ENCODE results near the gene ASPHD2. TPM values are rescaled to one million over a fixed set of nuclear protein-coding genes. Genes with fewer than 3 reads are reported as not detected.

ASPHD2 gene
- total RNA-seq, 4 donors from 2014 or later, result 18.8 to 31.4 (median 22.2) TPM

DNA sequence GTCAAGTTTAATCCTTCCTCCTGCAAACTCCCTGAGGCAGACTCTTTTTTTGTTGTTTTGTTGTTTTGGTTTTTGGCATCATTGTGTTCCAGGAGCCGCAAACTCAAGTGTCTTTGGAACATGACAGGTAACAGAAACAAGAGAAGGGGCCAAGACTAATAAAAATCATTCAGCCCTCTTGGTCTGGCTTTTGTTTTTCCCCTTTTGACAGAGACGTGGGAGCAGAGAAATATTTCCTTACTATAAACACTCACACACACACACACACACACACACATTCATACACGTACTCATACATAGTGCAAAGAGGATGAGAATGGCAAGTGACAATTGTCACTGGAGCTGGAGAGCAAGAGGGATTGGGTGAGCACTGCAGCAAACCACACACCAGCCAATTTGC, 10.4 kb upstream of the ASPHD2 start:
- WGBS, 2 donors, result 40 to 53% methylated on average over 3 of the region's 3 CpGs
- intact Hi-C loops (cut with DNase I; ENCODE audit: low total_unique reads), result no loop called here
- TF ChIP-seq CTCF (IDR thresholded peaks at IDR 0.05) (no peak), POLR2A (IDR thresholded peaks at IDR 0.05) (no peak)

GRCh38 chr22:26426924-26427323, 2.1 kb upstream of the ASPHD2 start:
- no peak for DNase-seq (ENCODE audit: low spot score in 2 of 2)
- intact Hi-C loops (cut with DNase I; ENCODE audit: low total_unique reads), result no loop called here
- TF ChIP-seq CTCF (IDR thresholded peaks at IDR 0.05) (no peak), POLR2A (IDR thresholded peaks at IDR 0.05) (no peak)
- H3K4me3 ChIP-seq (ENCODE audit: low read depth, poor library complexity, severe bottlenecking), result no peak overlapping the region

More for the DNA sequence above, 10.4 kb upstream of the ASPHD2 start:
- DNase-seq (ENCODE audit: low spot score in 2 of 2), result no peak
- H3K4me3 ChIP-seq (ENCODE audit: low read depth, poor library complexity, severe bottlenecking), result no peak overlapping the region

DNA sequence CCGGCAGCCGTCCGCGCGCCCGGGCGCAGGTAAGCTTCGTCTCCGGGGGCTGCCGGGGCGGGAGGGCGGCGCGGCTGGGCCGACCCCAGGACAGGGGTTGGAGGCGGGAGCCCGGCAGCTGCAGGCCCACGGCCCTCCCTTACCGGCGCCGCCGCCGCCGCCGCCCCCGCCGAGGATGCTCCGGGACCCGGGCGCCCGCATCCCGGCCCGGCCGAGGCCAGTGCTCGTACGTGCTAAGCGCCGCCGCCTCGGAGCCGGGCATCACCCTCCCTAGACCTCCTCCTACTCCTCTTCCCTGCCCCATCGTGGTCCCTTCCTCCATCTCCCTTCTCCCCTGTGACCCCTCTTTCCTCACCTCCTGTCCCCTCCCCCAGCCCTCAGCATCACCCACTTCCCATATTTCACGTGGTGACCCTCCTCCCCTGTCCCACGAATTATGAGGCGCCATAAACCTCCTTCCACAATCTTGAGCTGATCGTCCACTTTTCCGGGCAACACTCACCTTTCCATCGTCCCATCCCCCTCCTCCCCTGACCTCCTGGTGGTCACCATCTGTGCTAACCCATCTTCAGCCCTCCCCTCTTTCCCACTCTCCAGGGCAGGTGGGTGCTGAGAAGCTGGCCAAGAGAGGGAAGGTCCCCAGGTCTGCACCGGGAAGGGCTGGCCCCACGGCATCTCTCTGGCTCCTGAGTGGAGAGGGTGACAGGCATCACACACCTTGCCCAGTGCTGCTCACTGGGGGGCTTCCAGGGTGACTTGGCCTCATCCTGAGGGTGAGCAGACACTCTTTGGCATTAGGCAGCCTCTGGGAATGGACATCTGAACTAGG, 612 bp downstream of the ASPHD2 start:
- H3K4me3 ChIP-seq (ENCODE audit: low read depth, poor library complexity, severe bottlenecking), result no peak overlapping the region
- TF ChIP-seq POLR2A (IDR thresholded peaks at IDR 0.05) (no peak), CTCF (IDR thresholded peaks at IDR 0.05) (no peak)
- 12 to 14% methylated on average over 37 to 39 of the region's 50 CpGs for WGBS, 2 donors
- no peak for DNase-seq (ENCODE audit: low spot score in 2 of 2)
- intact Hi-C loops (cut with DNase I; ENCODE audit: low total_unique reads), result no loop called here

DNA sequence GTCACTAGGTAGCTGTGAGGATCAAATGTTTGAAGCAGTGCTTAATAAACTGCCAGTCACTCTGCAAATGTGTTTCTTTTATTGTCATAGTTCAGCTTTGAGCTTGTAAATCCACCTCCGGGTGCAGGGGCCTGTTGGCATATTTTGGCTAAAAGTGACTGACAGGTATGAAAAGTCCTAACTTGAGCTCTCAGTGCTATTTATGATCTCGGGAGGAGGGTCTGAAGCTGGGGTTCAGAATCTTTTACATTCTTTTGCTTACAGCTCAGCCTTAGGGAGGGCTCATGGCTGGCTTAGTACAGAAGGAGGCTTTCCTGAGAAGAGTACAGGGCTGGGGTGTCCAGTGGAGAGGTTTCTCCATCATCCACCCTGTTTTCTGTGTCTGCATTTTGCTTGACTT, 1.5 kb downstream of the ASPHD2 start:
- TF ChIP-seq CTCF (IDR thresholded peaks at IDR 0.05) (no peak), POLR2A (IDR thresholded peaks at IDR 0.05) (no peak)

DNA sequence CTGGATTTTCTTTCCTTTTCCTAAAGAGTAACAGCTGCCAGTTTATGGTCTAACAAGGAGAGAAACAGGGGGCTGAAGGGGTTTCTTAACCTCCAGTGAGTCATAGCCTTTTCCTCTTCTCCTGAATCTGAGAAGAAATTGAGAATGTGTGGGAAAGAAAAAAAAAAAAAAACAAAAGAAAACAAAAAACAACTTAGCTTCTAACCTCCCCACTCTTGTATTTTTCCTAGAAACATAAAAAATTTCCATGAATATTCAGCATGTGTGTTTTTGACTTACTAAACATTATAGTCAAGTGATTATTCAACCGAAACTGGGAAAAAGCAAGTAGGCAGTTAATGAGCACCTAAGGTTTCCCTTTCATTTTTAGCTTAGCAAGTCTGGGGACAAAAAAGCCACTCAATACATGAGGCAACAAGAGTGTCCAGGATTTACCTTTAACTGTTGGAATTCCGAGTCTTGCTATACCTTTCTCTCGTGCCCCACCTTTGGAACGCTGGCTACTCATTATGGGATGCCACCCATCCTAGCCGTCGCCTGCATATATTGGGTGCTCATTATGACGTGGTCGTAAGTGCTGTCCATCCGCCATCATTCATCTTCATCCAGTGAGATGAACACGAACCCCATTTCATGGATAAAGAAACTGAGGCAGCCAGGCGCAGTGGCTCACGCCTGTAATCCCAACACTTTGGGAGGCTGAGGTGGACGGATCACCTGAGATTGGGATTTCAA, 2.4 kb downstream of the ASPHD2 start:
- DNase-seq (ENCODE audit: low spot score in 2 of 2), result no peak
- intact Hi-C loops (cut with DNase I; ENCODE audit: low total_unique reads), result no loop called here
- TF ChIP-seq CTCF (IDR thresholded peaks at IDR 0.05), result no peak
- no peak for TF ChIP-seq POLR2A (IDR thresholded peaks at IDR 0.05)
- WGBS, 2 donors, result 91 to 96% methylated on average over 13 of the region's 13 CpGs
- no peak overlapping the region for H3K4me3 ChIP-seq (ENCODE audit: low read depth, poor library complexity, severe bottlenecking)

More for the DNA sequence above, 1.5 kb downstream of the ASPHD2 start:
- H3K4me3 ChIP-seq (ENCODE audit: low read depth, poor library complexity, severe bottlenecking), result no peak overlapping the region
- 78 to 88% methylated on average over 1 to 2 of the region's 2 CpGs for WGBS, 2 donors
- DNase-seq (ENCODE audit: low spot score in 2 of 2), result no peak
- intact Hi-C loops (cut with DNase I; ENCODE audit: low total_unique reads), result no loop called here

Data from lower leg skin (tissue), 4 donors.